OCI-LY1 (cell line): ENCODE measurements around the gene SLC31A1.

ENCODE experiments used
- H2AFZ ChIP-seq: fragments of 200-600 bp; sonication (generic), shearing (Covaris generic); 2 replicates; pipeline ENCODE4 v1.6.0; 2014; ENCODE audit warnings: antibody characterized with exemption, mild to moderate bottlenecking, low read length
- H3F3A ChIP-seq: fragments of 200-600 bp; sonication (generic), shearing (Covaris generic); 2 replicates; pipeline ENCODE4 v1.6.0; 2014; ENCODE audit warnings: mild to moderate bottlenecking, antibody characterized with exemption, low read length, moderate library complexity; ENCODE audit not compliant: insufficient read depth
- H3K27ac ChIP-seq: fragments of 200-600 bp; sonication (generic); 2 replicates; pipeline ENCODE4 v1.5.1; 2014; ENCODE audit warnings: low read length, mixed run types, mild to moderate bottlenecking, low read depth; ENCODE audit not compliant: poor library complexity, severe bottlenecking
- H3K27me3 ChIP-seq: fragments of 200-600 bp; sonication (generic); 2 replicates; pipeline ENCODE4 v1.6.0; 2014; ENCODE audit warnings: antibody characterized with exemption, mild to moderate bottlenecking, low read length, moderate library complexity; ENCODE audit not compliant: insufficient read depth
- H3K36me3 ChIP-seq: fragments of 200-600 bp; sonication (generic); 2 replicates; pipeline ENCODE4 v1.6.1; 2014; ENCODE audit warnings: mild to moderate bottlenecking, antibody characterized with exemption, low read length, moderate library complexity, mixed read lengths; ENCODE audit not compliant: insufficient read depth
- H3K4me1 ChIP-seq: fragments of 200-600 bp; sonication (generic); 2 replicates; pipeline ENCODE4 v1.5.1; 2014; ENCODE audit warnings: mild to moderate bottlenecking, low read length, moderate library complexity; ENCODE audit not compliant: insufficient read depth, severe bottlenecking
- H3K4me2 ChIP-seq: fragments of 200-600 bp; sonication (generic), shearing (Covaris generic); 2 replicates; pipeline ENCODE4 v1.6.1; 2014; ENCODE audit warnings: low read length
- H3K4me3 ChIP-seq: fragments of 200-600 bp; sonication (generic); 2 replicates; pipeline ENCODE4 v1.5.1; 2014; ENCODE audit warnings: low read length, low read depth, mild to moderate bottlenecking, mixed read lengths; ENCODE audit not compliant: poor library complexity, severe bottlenecking
- H3K79me2 ChIP-seq: fragments of 200-600 bp; shearing (Covaris generic); 2 replicates; pipeline ENCODE4 v1.6.1; 2016; ENCODE audit warnings: mixed run types, low read length, mixed read lengths; ENCODE audit not compliant: insufficient read depth
- H3K9ac ChIP-seq: fragments of 200-600 bp; sonication (generic), shearing (Covaris generic); 2 replicates; pipeline ENCODE4 v1.6.1; 2014; ENCODE audit warnings: mild to moderate bottlenecking, low read length, mixed read lengths
- H3K9me2 ChIP-seq: fragments of 200-600 bp; sonication (generic), shearing (Covaris generic); 2 replicates; pipeline ENCODE4 v1.6.1; 2014; ENCODE audit warnings: low read depth, mild to moderate bottlenecking, low read length, mixed read lengths
- H3K9me3 ChIP-seq: fragments of 200-600 bp; shearing (Covaris generic); 2 replicates; pipeline ENCODE4 v1.6.1; 2014; ENCODE audit warnings: low read length, mixed read lengths
- H4K20me1 ChIP-seq: fragments of 200-600 bp; sonication (generic), shearing (Covaris generic); 2 replicates; pipeline ENCODE4 v1.6.0; 2016; ENCODE audit warnings: mild to moderate bottlenecking, low read length; ENCODE audit not compliant: insufficient read depth
- CTCF ChIP-seq: fragments of 200-600 bp; sonication (generic), shearing (Covaris generic); IDR thresholded peaks from 2 replicates; pipeline ENCODE4 v1.5.1; 2017; ENCODE audit warnings: mild to moderate bottlenecking, antibody characterized with exemption, low read length, moderate library complexity, mixed read lengths
- EZH2 ChIP-seq: fragments of 200-600 bp; sonication (generic), shearing (Covaris generic); IDR thresholded peaks from 2 replicates; pipeline ENCODE4 v1.8.0; 2017; ENCODE audit warnings: borderline replicate concordance, mixed run types, mild to moderate bottlenecking, antibody characterized with exemption, low read length, moderate library complexity, mixed read lengths

SLC31A1 gene

GRCh38 chr9:113254991-113255390 is 33.6 kb downstream of the SLC31A1 start:
- Histone ChIP-seq H3K9me3 (no peaks in the 10 kb centered on the region), H3K4me2 (no peak overlapping the region), H4K20me1 (no peaks in the 10 kb centered on the region), H3F3A (no peaks in the 10 kb centered on the region), H3K4me1 (no peaks in the 10 kb centered on the region), H3K9me2 (no peaks in the 10 kb centered on the region), H3K9ac (no peak overlapping the region), H3K79me2 (no peaks in the 10 kb centered on the region), H3K27ac (no peak overlapping the region), H3K27me3 (no peaks in the 10 kb centered on the region), H3K36me3 (peaks cover 19% of the 10 kb centered on the region), H2AFZ (no peak overlapping the region), H3K4me3 (no peak overlapping the region)
- TF ChIP-seq EZH2 = no peak
- no peak for TF ChIP-seq CTCF

GRCh38 chr9:113255438-113255837 is 34.1 kb downstream of the SLC31A1 start:
- Histone ChIP-seq H3K4me3 (no peak overlapping the region), H3K27ac (no peak overlapping the region), H3K4me1 (no peaks in the 10 kb centered on the region), H3K27me3 (no peaks in the 10 kb centered on the region), H3F3A (no peaks in the 10 kb centered on the region), H3K9ac (no peak overlapping the region), H3K36me3 (peaks cover 22% of the 10 kb centered on the region), H3K4me2 (no peak overlapping the region), H2AFZ (no peak overlapping the region), H4K20me1 (no peaks in the 10 kb centered on the region), H3K9me2 (no peaks in the 10 kb centered on the region), H3K79me2 (no peaks in the 10 kb centered on the region), H3K9me3 (no peaks in the 10 kb centered on the region)
- TF ChIP-seq CTCF = no peak
- no peak for TF ChIP-seq EZH2

- no peaks in the 10 kb centered on the region for H3K27me3 ChIP-seq
- H3K27ac ChIP-seq = no peak overlapping the region
- no peaks in the 10 kb centered on the region for H4K20me1 ChIP-seq
- TF ChIP-seq EZH2 = no peak
- no peak for TF ChIP-seq CTCF
- H3K9ac ChIP-seq = no peak overlapping the region
- no peak overlapping the region for H3K4me3 ChIP-seq
- H2AFZ ChIP-seq = no peak overlapping the region
- no peaks in the 10 kb centered on the region for H3F3A ChIP-seq
- H3K9me3 ChIP-seq = no peaks in the 10 kb centered on the region
- no peak overlapping the region for H3K4me2 ChIP-seq
- H3K9me2 ChIP-seq = no peaks in the 10 kb centered on the region
- peaks cover 26% of the 10 kb centered on the region for H3K36me3 ChIP-seq
- no peaks in the 10 kb centered on the region for H3K79me2 ChIP-seq
- H3K4me1 ChIP-seq = no peaks in the 10 kb centered on the region
Measured at GRCh38 chr9:113257863-113258262, 36.5 kb downstream of the SLC31A1 start.
